Vagina (tissue), 2 donors: ENCODE results near the gene WWC2.

Experiments used
- POLR2AphosphoS5 ChIP-seq, 2 donors: sonication (generic); formaldehyde crosslinking; IDR thresholded peaks; one replicate each; pipeline ENCODE4 v1.9.0; 2017; ENCODE audit warnings: antibody characterized with exemption in 2 of 2, mild to moderate bottlenecking in 2 of 2, low read depth in 1 of 2; ENCODE audit not compliant: insufficient read depth in 1 of 2
- TF ChIP-seq, protein P1 (sequence below), 3 experiments: fragments of 450-650 bp in 2 of 3; fragments of 200-600 bp in 1 of 3; sonication (generic) in 1 of 3; IDR thresholded peaks; one replicate each; pipeline ENCODE4 v1.5.1; 2017 to 2019; ENCODE audit warnings: antibody characterized with exemption in 3 of 3, mild to moderate bottlenecking in 2 of 3, moderate library complexity in 2 of 3

DNA sequence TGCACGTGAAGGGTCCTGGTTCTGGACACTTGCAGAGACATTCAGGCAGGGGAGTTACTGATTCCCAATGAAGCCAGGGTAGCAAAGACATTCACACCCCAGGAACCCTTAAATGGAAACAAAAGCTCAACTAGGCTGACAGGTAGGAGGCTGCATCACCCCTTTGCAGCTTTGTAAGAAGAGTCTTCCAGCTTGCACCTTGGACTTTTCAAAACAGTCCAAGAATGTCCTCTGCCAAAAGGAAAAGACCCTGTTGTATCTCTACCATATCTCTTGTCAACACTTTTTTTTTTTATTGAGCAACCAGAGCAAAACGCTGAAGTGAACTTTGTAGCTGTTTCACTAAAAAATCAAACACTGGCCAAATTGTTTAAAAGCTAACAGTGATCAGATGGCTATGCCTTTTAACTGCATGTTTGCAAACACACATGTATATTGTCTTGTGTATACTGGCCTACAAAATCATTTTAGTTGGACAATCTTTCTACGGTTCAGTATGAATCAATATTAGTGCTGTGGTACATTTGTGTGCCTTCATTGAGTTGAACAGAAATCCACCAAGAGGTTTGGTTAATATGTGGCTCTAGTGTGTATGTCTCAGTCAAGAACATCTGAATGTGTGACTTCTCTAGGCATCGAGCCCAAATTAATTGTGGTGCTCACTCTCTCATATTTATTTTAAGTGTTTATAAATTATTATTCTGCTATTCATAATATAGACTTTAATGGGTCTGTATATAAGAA is 18.5 kb upstream of the WWC2 start:
- TF ChIP-seq, protein P1, sequence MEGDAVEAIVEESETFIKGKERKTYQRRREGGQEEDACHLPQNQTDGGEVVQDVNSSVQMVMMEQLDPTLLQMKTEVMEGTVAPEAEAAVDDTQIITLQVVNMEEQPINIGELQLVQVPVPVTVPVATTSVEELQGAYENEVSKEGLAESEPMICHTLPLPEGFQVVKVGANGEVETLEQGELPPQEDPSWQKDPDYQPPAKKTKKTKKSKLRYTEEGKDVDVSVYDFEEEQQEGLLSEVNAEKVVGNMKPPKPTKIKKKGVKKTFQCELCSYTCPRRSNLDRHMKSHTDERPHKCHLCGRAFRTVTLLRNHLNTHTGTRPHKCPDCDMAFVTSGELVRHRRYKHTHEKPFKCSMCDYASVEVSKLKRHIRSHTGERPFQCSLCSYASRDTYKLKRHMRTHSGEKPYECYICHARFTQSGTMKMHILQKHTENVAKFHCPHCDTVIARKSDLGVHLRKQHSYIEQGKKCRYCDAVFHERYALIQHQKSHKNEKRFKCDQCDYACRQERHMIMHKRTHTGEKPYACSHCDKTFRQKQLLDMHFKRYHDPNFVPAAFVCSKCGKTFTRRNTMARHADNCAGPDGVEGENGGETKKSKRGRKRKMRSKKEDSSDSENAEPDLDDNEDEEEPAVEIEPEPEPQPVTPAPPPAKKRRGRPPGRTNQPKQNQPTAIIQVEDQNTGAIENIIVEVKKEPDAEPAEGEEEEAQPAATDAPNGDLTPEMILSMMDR (IDR thresholded peaks at IDR 0.05), result no peak
- TF ChIP-seq POLR2AphosphoS5 (IDR thresholded peaks at IDR 0.05; ENCODE audit: insufficient read depth in 1 of 2, low read depth in 1 of 2), result no peak
